Pulmonary artery endothelial cell (primary cell): ENCODE measurements around the gene SLC25A31. TPM values are rescaled to one million over a fixed set of nuclear protein-coding genes. Genes with fewer than 3 reads are reported as not detected.
A peak's percentile ranks its signal among the peaks of the same experiment; 100 is the strongest.

Experiments used
- DNase-seq: peaks from one replicate; pipeline ENCODE4 v3.0.0-alpha.2; 2011; ENCODE audit warnings: low read depth, low spot score
- total RNA-seq: library from RNA; depleted of rRNA; stranded (reverse); fragments of >200 nt; gene quantifications from 2 replicates; pipeline ENCODE4 v1.2.3, GENCODE V29; 2014

Gene SLC25A31
- not detected in 2 replicates for total RNA-seq

GRCh38 chr4:127730142-127730913, at the start of gene SLC25A31:
SLC25A31 (plus strand) TSS chr4:127730400; CDS start chr4:127730546, 146 bp downstream.
- DNase-seq, result no peak

DNA sequence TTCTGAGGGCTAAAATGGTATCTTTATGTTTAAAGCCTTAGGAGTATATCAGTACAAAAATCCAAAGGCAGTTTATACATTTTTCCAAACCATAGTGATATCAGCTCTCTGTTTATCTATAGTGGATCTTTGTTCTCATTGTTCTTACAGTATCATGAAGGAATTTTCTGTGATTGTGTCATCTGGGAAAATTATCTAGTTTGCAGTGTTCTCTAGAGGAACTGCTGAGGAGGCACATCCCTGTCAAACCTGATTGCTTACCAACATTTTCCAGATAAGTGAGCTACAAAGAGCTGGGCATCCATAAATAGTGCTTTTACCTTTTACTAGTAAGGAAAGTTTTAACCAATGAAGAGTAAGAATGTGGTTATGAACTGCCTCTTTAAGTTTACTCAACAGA, 44.9 kb upstream of the SLC25A31 start:
- no peak for DNase-seq

DNA sequence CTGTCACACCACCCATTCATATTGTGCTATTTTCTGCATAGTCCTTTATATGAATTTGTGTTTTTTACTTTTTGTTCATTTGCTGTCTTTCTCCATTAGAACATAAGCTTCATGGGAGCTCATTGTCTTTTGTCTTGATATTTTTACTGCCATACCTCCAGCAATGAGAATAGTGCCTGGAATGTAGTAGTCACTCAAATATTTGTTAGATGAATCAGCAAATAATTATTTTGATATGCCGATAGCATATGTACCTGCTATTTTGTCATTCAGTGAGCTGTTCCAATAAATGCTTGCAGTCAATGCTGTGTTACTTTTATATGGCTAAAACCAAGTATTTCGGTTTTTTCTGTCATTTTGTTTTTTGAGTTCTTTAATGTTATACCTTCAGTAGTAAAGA, 43.5 kb upstream of the SLC25A31 start:
- no peak for DNase-seq

DNA sequence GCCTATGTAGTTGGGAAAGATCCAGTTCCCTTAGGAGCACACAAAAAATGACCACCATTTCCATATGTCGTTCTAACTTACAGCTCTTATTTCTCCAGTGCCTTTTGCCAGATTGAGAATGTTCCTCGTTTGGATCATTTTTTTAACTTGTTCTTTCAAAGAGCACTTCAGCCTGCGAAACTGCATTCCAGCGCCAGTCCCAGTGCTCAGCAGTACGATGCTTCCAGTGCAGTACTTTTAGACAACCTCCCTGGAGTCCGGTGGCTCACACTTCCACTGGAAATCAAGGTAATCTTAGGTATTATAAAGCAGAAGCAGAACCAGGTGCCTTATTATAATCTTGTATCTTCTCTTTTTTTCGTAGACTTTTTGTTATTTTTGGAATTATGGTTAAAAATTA, 42.6 kb upstream of the SLC25A31 start:
- DNase-seq, result no peak

- no peak for DNase-seq
Observed at GRCh38 chr4:127698789-127699200, 31.4 kb upstream of the SLC25A31 start.

DNA sequence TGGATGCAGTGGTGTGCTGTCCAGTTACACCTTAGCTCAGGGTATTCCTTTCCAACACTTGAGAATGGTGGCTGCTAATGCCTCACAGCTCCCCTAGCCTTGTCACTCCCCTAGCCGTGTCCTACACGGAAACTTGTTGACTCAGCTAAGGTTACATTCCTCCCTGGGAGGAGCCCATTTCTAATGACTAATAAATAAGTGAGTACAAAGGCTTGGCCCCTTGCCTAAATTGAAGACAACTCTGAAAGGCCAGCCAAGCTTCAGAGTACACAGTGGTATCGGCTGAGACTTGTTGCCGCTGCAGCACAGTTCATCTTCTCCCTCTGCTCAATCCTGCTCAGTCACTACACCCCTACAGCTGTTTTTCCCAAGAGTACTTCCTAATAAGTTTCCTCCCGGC, 21.2 kb upstream of the SLC25A31 start:
- DNase-seq, result peak; percentile 67

GRCh38 chr4:127709456-127709855, 20.7 kb upstream of the SLC25A31 start:
- no peak for DNase-seq

DNA sequence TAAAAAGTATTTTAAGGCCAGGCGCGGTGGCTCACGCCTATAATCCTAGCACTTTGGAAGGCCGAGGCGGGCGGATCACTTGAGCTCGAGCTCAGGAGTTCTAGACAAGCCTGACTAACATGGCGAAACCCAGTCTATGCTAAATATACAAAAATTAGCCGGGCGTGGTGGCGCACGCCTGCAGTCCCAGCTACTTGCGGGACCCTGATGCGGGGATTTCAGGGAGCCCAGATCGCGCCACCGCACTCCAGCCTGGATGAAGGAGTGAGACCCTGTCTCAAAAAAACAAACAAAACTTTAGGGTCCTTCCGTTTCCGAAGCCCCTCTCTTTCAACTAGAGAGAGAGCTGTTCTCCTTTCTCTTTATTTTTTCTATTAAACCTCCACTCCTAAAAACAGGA, 1.2 kb downstream of the SLC25A31 start:
- no peak for DNase-seq

- DNase-seq, result no peak
Observed at GRCh38 chr4:127732623-127733328, 2.6 kb downstream of the SLC25A31 start.

DNA sequence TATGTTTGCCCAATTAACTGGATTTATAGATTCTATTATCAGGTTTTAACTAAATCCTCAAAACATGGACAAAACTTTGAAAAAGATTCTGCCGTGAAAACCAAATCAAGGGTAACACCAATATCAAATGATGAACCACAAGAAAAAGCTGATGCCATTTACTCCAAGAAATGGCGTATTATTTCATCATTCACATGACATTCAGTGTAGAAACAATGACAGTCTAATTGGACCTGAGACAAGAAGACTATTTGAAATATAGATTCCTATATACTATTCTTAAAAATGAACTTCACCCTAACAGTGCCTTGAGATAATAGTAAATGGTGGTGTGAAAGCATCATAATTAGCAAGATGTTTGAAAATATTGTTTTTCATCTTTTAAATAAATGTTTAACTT, 4.8 kb downstream of the SLC25A31 start:
- DNase-seq, result no peak

DNA sequence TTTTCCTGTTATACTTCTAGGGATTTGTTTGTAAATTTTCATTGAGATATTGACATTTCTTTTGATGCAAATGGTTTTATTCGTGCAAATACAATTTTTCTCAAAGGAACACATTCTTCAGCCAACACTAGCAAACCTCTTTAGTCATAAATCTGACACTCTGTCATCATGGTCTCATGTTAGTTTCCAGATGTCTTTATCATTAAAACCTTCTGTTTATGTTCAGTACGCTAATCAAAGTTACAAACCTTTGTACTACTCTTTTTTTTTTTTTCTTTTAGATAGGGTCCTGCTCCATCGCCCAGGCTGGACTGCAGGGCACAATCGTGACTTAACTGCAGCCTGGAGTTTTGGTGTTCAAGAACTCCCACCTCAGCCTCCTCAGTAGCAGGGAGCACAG, 7.1 kb downstream of the SLC25A31 start:
- no peak for DNase-seq

DNA sequence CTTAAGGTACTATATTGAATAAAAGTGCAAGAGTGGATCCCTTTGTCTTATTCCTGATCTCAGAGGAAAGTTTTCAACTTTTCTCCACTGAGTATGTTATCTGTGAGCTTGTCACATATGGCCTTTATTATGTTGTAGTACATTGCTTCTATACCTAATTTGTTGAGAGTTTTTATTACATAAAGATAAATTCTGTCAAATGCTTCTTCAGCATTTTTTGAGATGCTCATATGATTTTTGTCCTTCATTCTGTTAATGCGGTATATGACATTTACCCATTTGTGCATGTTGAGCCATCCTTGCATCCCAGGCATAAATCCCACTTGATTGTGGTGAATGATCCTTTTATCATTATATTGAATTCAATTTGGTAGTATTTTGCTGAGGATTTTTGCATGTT, 11.0 kb downstream of the SLC25A31 start:
- no peak for DNase-seq

GRCh38 chr4:127747883-127748282, 17.7 kb downstream of the SLC25A31 start:
- no peak for DNase-seq

- DNase-seq, result no peak
Observed at GRCh38 chr4:127748957-127749356, 18.8 kb downstream of the SLC25A31 start.

GRCh38 chr4:127756906-127757305, 26.7 kb downstream of the SLC25A31 start:
- no peak for DNase-seq

- no peak for DNase-seq
Observed at GRCh38 chr4:127759228-127759820, 29.1 kb downstream of the SLC25A31 start.

DNA sequence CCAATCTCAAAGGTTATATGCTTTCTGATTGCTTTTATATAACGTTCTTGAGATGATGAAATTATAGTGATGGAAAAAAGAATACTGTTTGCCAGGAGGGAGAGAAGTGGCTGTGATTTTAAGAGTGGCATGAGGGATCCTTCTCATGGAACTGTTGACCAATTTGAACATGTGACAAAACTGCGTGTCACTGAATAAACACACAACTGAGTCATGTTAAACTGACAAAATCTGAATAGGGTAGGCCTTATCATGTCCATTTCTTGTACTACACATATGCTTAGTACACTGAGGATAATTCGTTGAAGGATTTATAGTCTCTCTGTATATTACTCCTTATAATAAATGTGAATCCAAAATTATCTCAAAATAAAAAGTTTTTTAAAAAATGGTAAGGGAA, 29.7 kb downstream of the SLC25A31 start:
- no peak for DNase-seq

GRCh38 chr4:127771535-127772275, 41.5 kb downstream of the SLC25A31 start:
- DNase-seq, result no peak

DNA sequence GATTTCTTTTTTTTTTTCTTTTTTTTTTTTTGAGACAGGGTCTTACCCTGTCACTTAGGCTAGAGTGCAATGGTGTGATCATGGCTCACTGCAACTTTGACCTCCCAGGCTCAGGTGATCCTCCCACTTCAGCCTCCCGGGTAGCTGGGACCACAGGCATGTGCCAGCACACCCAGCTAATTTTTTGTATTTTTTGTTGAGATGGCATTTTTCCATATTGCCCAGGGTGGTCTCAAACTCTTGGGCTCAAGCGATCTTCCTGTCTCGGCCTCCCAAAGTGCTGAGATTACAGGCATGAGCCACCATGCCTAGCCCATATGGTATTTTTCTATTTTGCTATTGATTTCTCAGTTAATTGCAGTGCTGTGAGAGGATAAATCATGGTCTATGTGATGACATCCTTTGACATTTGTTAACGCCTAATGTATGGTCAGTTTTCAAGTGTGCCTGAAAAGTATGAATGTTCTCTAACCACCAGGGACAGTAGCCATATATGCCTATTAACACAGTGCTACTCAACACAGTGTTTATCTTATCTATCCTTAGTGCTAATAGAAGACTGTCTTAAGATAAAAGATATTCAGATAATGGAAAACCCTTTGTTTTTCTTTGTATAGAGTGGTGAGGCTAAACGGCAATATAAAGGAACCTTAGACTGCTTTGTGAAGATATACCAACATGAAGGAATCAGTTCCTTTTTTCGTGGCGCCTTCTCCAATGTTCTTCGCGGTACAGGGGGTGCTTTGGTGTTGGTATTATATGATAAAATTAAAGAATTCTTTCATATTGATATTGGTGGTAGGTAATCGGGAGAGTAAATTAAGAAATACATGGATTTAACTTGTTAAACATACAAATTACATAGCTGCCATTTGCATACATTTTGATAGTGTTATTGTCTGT, 42.8 kb downstream of the SLC25A31 start:
- DNase-seq, result no peak

DNA sequence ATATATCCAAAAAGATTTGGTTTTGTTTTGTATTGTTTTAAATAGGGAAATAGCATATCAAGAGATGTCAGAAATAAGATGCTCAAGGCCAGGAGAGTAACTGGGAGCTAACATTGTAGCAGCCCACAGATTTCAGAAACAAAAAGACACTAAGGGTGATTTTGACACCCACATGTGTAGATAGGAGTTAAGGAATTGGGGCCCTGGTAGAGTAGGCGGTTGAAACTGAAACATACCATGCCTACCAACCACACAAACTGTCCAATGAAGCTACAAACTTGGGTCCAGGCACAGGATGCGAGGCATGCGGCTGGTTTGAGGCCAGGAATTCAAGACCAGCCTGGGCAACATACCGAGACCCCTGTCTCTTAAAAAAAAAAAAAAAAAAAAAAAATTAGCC, 45.6 kb downstream of the SLC25A31 start:
- DNase-seq, result no peak

GRCh38 chr4:127776620-127777019, 46.4 kb downstream of the SLC25A31 start:
- no peak for DNase-seq
